HUES6 (cell line): Measurements from ENCODE around the gene MAP3K7.

Experiments
- H3K27ac ChIP-seq: 2 replicates; pipeline ENCODE4 v1.7.0; 2013; ENCODE audit warnings: low read depth, mild to moderate bottlenecking, low read length, inconsistent platforms
- H3K27me3 ChIP-seq: 2 replicates; pipeline ENCODE4 v1.6.1; 2013; ENCODE audit warnings: low read length; ENCODE audit not compliant: control insufficient read depth, insufficient read depth
- H3K36me3 ChIP-seq: 2 replicates; pipeline ENCODE4 v1.6.1; 2013; ENCODE audit warnings: low read length; ENCODE audit not compliant: control insufficient read depth, insufficient read depth
- H3K4me1 ChIP-seq: 2 replicates; pipeline ENCODE4 v1.6.1; 2013; ENCODE audit warnings: low read length; ENCODE audit not compliant: control insufficient read depth, insufficient read depth
- H3K4me3 ChIP-seq: 2 replicates; pipeline ENCODE4 v1.5.1; 2013; ENCODE audit warnings: low read depth, low read length
- H3K9ac ChIP-seq: one replicate; pipeline ENCODE4 v1.6.1; 2013; ENCODE audit warnings: mild to moderate bottlenecking, low read length
- H3K9me3 ChIP-seq: 2 replicates; pipeline ENCODE4 v1.6.1; 2013; ENCODE audit warnings: low read depth, low read length; ENCODE audit not compliant: control insufficient read depth, insufficient read depth

The MAP3K7 gene

GRCh38 chr6:90544741-90545140 is 42.1 kb downstream of the MAP3K7 start:
- Histone ChIP-seq H3K9me3 (no peaks in the 10 kb centered on the region), H3K27me3 (no peaks in the 10 kb centered on the region), H3K27ac (no peak overlapping the region), H3K4me1 (no peaks in the 10 kb centered on the region), H3K4me3 (no peak overlapping the region), H3K36me3 (peaks cover 86% of the 10 kb centered on the region), H3K9ac (no peak overlapping the region)

GRCh38 chr6:90544081-90544480 is 42.8 kb downstream of the MAP3K7 start:
- Histone ChIP-seq H3K4me3 (no peak overlapping the region), H3K9me3 (no peaks in the 10 kb centered on the region), H3K9ac (no peak overlapping the region), H3K4me1 (no peaks in the 10 kb centered on the region), H3K27me3 (no peaks in the 10 kb centered on the region), H3K36me3 (peaks cover 86% of the 10 kb centered on the region), H3K27ac (no peak overlapping the region)

- no peaks in the 10 kb centered on the region for H3K9me3 ChIP-seq
- no peak overlapping the region for H3K4me3 ChIP-seq
- no peaks in the 10 kb centered on the region for H3K27me3 ChIP-seq
- H3K27ac ChIP-seq = no peak overlapping the region
- H3K36me3 ChIP-seq = peaks cover 66% of the 10 kb centered on the region
- no peak overlapping the region for H3K9ac ChIP-seq
- H3K4me1 ChIP-seq = no peaks in the 10 kb centered on the region
These were observed 45.7 kb downstream of the MAP3K7 start for GRCh38 chr6:90541221-90541620.

- Histone ChIP-seq H3K27me3 (no peaks in the 10 kb centered on the region), H3K4me3 (no peak overlapping the region), H3K9ac (no peak overlapping the region), H3K36me3 (peaks cover 56% of the 10 kb centered on the region), H3K4me1 (no peaks in the 10 kb centered on the region), H3K27ac (no peak overlapping the region), H3K9me3 (no peaks in the 10 kb centered on the region)
These were observed 48.4 kb downstream of the MAP3K7 start for GRCh38 chr6:90538278-90539046.

GRCh38 chr6:90537723-90538258 is 49.1 kb downstream of the MAP3K7 start:
- H3K27me3 ChIP-seq = no peaks in the 10 kb centered on the region
- no peak overlapping the region for H3K9ac ChIP-seq
- no peaks in the 10 kb centered on the region for H3K9me3 ChIP-seq
- no peaks in the 10 kb centered on the region for H3K4me1 ChIP-seq
- peaks cover 56% of the 10 kb centered on the region for H3K36me3 ChIP-seq
- no peak overlapping the region for H3K4me3 ChIP-seq
- no peak overlapping the region for H3K27ac ChIP-seq

- Histone ChIP-seq H3K4me3 (no peak overlapping the region), H3K36me3 (peaks cover 51% of the 10 kb centered on the region), H3K9ac (no peak overlapping the region), H3K27me3 (no peaks in the 10 kb centered on the region), H3K4me1 (no peaks in the 10 kb centered on the region), H3K27ac (no peak overlapping the region), H3K9me3 (no peaks in the 10 kb centered on the region)
These were observed 49.8 kb downstream of the MAP3K7 start for GRCh38 chr6:90537027-90537426.

GRCh38 chr6:90536520-90536919 is 50.4 kb downstream of the MAP3K7 start:
- Histone ChIP-seq H3K4me1 (no peaks in the 10 kb centered on the region), H3K27ac (no peak overlapping the region), H3K4me3 (no peak overlapping the region), H3K36me3 (peaks cover 50% of the 10 kb centered on the region), H3K9me3 (no peaks in the 10 kb centered on the region), H3K27me3 (no peaks in the 10 kb centered on the region), H3K9ac (no peak overlapping the region)

- H3K36me3 ChIP-seq = peaks cover 41% of the 10 kb centered on the region
- no peaks in the 10 kb centered on the region for H3K27me3 ChIP-seq
- no peak overlapping the region for H3K9ac ChIP-seq
- H3K27ac ChIP-seq = no peak overlapping the region
- H3K4me1 ChIP-seq = no peaks in the 10 kb centered on the region
- H3K4me3 ChIP-seq = no peak overlapping the region
- H3K9me3 ChIP-seq = no peaks in the 10 kb centered on the region
These were observed 52.4 kb downstream of the MAP3K7 start for GRCh38 chr6:90534337-90535025.

- H3K4me3 ChIP-seq = no peak overlapping the region
- no peaks in the 10 kb centered on the region for H3K9me3 ChIP-seq
- H3K36me3 ChIP-seq = peaks cover 43% of the 10 kb centered on the region
- no peaks in the 10 kb centered on the region for H3K27me3 ChIP-seq
- H3K4me1 ChIP-seq = no peaks in the 10 kb centered on the region
- no peak overlapping the region for H3K27ac ChIP-seq
- no peak overlapping the region for H3K9ac ChIP-seq
These were observed 53.1 kb downstream of the MAP3K7 start for GRCh38 chr6:90533615-90534336.

- Histone ChIP-seq H3K27me3 (no peaks in the 10 kb centered on the region), H3K36me3 (peaks cover 35% of the 10 kb centered on the region), H3K9me3 (no peaks in the 10 kb centered on the region), H3K9ac (no peak overlapping the region), H3K27ac (no peak overlapping the region), H3K4me3 (no peak overlapping the region), H3K4me1 (no peaks in the 10 kb centered on the region)
These were observed 56.0 kb downstream of the MAP3K7 start for GRCh38 chr6:90530882-90531281.

- Histone ChIP-seq H3K36me3 (peaks cover 41% of the 10 kb centered on the region), H3K27me3 (no peaks in the 10 kb centered on the region), H3K4me3 (no peak overlapping the region), H3K27ac (no peak overlapping the region), H3K9me3 (no peaks in the 10 kb centered on the region), H3K9ac (no peak overlapping the region), H3K4me1 (no peaks in the 10 kb centered on the region)
These were observed 61.5 kb downstream of the MAP3K7 start for GRCh38 chr6:90525421-90525820.
